ENCODE results near the gene TPH2.
A peak's percentile ranks its signal among the peaks of the same experiment; 100 is the strongest.

The TPH2 gene

GRCh38 chr12:71967211-71967610 lies 28.6 kb downstream of the TPH2 start:
- no peak for DNase-seq

- DNase-seq, result no peak
Observed at GRCh38 chr12:71969330-71969729, 30.7 kb downstream of the TPH2 start.

- DNase-seq, result no peak
Observed at GRCh38 chr12:71970031-71970430, 31.4 kb downstream of the TPH2 start.

- no peak for DNase-seq
Observed at GRCh38 chr12:71972441-71973074, 33.9 kb downstream of the TPH2 start.

DNA sequence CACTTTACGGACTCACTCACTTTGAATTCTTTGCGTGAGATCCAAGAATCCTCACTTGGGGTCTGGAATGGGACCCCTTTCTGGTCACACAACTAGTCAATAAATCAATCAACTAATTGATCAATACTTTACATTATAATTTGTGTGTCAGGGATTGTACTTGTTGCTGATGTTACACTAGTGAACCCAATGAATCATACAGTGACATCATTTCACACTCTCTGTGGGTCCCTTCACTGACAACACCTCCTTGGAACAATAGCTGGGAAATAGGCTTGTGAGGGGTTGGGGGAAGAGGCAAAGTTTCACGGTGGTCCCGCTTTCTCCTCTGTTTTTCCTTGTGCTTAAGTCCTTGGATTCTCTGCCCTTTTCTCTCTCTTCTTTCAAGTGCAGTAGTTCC lies 35.0 kb downstream of the TPH2 start:
- DNase-seq, result no peak

- no peak for DNase-seq
Observed at GRCh38 chr12:71980538-71980937, 41.9 kb downstream of the TPH2 start.

DNA sequence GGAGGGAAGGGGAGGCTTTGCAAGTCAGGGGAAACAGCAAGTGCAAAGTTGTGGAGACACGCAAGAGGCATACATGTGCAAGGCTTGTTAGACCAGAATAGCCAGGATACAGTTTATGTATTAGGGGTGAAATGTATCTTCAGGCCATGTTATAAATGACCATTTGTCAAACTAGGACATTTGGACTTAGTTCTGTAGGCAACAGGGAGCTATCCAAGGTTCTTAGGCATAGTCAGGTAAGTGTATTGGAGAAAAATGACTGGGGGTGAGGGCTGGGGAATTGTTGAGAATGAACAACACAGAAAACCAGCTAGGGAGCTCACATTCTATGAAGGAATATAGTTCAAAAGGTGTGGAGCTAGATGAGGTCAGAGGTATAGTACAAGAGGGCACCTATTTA lies 42.5 kb downstream of the TPH2 start:
- no peak for DNase-seq

GRCh38 chr12:71994715-71995114 lies 56.1 kb downstream of the TPH2 start:
- no peak for DNase-seq

DNA sequence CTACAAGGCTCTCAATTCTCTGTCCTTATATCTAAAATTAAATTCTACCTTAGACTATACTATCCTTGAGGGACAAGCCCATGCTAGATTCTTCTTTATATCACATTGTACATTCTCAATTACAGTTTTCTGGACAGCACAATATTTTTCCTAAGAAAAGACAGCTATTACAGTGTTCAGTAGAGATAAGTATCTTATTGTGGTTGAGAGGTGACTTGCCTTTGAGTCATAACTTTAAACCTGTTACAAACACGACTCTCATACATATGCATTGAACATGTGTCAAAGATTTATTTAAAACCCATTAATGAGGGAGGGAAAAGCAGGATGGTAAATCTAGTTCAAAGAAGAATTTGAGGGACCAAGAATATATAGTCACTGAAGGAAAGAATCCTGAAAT lies 61.1 kb downstream of the TPH2 start:
- no peak for DNase-seq

GRCh38 chr12:72000969-72001648 lies 62.5 kb downstream of the TPH2 start:
- no peak for DNase-seq

- DNase-seq, result no peak
Observed at GRCh38 chr12:72006766-72007165, 68.1 kb downstream of the TPH2 start.

DNA sequence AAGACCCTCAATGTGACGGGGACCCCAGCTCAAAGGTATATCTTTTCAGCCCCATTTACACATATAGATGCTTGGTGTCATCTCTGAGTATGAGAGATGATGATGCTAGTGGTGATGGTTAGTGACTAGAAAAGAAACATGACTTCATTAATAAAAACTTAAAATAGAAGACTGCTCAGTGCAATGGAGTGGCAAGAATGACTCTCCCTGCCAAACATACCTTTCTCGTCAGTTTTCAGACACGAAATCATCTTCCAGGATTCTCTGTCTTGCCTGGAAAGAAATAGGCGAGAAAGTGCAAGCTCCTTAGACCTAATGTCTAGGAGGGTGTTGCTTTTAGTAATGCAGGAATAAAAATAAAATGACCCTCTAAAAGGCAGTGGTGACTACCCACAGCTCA lies 71.7 kb downstream of the TPH2 start:
- no peak for DNase-seq

- DNase-seq, result no peak
Observed at GRCh38 chr12:72011374-72011773, 72.7 kb downstream of the TPH2 start.

GRCh38 chr12:72012874-72013273 lies 74.2 kb downstream of the TPH2 start:
- DNase-seq, result no peak

- no peak for DNase-seq
Observed at GRCh38 chr12:72015895-72016294, 77.2 kb downstream of the TPH2 start.

DNA sequence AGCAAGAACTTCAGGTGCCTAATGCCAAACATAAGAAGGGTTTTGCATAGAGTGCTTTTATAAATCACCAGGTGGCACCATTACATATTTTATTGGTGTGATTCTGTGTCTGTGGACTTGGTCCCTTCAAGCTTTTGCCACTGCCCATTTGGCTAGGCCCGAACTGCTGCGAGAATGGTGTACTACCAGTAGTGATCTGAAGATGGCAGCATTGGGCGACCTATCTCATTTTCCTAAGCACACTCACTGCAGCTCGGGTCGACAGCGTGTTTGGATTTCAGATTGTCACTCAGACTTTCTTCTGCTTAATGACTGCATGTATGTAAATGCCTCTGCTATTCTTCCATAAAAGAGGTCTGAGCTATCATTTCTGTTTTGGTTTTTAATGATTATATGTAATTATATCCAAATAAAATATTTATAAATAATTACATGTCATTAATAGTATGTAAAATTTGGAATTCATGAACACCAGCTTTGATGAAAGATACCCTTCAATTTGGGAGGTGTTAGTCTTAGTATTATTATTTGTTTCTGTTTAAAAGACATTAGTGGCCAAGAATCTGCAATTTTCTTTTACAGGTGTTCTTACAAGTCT lies 78.5 kb downstream of the TPH2 start:
- peak; percentile 51 for DNase-seq

DNA sequence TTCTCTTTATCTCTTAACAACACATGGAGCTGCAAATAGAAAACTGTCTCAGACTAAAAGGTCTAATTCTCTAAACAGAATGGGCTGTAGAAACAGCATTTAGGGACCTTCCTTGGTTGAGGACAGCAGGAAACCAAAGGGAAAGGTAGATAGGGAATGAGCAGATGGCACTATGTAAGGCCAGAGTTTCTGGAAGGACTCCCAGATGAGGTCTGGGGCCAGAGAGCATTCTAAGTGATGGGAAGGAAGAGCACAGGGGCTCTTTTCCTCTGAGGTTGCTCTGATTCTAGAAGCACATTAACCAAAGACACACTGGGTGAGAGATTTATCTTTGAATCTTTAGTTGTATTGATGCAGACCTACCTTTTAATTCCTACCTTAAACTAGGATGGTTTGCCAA lies 79.4 kb downstream of the TPH2 start:
- DNase-seq, result no peak

GRCh38 chr12:72024613-72025012 lies 86.0 kb downstream of the TPH2 start:
- DNase-seq, result no peak

- no peak for DNase-seq
Observed at GRCh38 chr12:72025524-72025923, 86.9 kb downstream of the TPH2 start.

DNA sequence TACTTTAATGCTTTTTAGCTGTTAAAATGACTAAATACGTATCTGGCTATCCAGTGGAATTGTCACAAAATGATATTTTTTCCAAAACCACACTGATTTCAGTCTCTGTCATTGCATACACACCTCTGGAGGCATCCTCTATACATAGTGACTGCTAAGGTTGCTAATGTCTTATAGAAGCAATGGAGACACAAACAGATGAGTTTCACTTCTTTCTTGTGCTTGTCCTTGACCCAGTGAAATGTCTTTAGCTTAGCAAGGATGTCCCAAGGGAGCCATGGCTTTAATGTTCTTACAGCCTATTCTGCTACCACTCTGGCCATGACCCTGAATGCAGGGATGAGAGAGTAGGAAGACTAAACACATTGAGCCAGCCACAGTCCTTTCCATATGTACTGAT lies 90.3 kb downstream of the TPH2 start:
- DNase-seq, result no peak

- DNase-seq, result no peak
Observed at GRCh38 chr12:72030277-72030676, 91.6 kb downstream of the TPH2 start.

DNA sequence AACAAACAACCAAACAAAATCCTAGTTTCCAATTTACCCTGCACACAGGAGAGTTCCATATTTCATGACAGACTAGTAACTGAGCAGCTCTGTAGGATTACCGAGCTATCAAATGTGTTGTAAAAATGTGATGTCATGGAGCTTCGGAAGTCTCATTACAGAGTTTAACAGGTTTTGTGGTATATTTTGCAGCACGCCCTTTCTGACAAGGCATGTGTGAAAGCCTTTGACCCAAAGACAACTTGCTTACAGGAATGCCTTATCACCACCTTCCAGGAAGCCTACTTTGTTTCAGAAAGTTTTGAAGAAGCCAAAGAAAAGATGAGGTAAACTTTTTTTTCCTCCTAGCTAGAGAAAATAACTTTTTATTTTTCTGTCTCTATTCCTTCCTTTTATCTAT lies 92.4 kb downstream of the TPH2 start:
- no peak for DNase-seq

DNA sequence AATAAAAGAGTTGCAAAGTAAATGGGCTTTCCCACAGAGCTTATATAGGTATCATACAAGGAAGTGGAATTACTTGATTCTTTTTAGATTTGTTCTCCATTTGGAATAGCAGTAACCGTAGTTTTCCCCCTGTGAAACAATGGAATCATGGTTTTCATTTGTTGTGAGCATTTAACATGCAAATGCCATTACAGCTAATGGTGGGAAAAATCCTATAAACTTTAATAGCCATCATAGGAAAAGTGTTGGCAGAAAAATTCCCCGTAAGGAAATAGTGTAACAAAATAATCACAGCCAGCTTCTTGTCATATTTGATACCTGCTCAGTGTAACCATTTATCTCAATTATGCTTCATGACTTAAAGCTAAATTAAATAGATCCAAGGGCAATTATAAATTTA lies 95.3 kb downstream of the TPH2 start:
- DNase-seq, result no peak

DNA sequence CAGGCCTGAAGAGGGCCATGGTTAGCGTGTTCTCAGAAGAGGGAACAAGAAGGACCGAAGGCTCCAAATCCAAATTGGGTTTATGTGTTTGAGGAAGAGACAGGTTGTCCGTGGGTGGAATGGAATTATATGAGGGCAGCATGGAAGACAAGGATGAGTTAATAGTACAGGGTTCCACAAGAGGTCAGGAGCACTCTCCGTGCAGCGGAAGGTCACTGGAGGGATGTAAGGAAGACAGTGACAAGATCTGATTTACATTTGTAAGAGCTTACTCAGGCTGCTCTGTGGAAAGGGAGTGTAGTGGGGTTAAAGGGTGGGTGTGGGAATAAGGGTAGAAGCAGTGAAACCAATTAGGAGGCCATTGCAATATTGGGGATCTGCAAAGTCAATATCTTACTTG lies 97.0 kb downstream of the TPH2 start:
- DNase-seq, result no peak

DNA sequence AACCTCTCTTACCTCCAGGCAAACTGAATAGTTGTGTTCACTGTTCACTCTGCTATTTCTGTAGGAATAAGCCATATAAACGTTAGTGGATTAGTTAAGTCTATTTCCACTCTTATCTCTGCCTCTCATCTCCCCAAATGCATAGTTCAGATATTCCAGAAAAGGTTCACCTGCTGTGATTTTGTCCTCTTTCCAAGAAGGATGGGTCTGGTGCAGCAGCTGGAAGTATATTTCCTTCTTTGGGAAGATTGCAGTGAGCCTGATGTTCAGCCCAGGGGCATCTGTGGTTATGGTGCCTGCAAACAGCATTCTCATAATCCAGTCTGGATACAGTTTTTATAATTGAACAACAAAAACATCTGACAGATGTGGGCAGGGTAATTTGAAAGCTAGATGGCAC lies 97.7 kb downstream of the TPH2 start:
- no peak for DNase-seq
